ENCODE measurements around the gene ZFY. TPM values are rescaled to one million over a fixed set of nuclear protein-coding genes. Genes with fewer than 3 reads are reported as not detected.

Gene ZFY
- total and polyA plus RNA-seq, 2 of the 13 experiments (the other 11 are each of a cell fraction or from before 2014, with no cell fraction given), result 3.3 to 17.1 TPM

DNA sequence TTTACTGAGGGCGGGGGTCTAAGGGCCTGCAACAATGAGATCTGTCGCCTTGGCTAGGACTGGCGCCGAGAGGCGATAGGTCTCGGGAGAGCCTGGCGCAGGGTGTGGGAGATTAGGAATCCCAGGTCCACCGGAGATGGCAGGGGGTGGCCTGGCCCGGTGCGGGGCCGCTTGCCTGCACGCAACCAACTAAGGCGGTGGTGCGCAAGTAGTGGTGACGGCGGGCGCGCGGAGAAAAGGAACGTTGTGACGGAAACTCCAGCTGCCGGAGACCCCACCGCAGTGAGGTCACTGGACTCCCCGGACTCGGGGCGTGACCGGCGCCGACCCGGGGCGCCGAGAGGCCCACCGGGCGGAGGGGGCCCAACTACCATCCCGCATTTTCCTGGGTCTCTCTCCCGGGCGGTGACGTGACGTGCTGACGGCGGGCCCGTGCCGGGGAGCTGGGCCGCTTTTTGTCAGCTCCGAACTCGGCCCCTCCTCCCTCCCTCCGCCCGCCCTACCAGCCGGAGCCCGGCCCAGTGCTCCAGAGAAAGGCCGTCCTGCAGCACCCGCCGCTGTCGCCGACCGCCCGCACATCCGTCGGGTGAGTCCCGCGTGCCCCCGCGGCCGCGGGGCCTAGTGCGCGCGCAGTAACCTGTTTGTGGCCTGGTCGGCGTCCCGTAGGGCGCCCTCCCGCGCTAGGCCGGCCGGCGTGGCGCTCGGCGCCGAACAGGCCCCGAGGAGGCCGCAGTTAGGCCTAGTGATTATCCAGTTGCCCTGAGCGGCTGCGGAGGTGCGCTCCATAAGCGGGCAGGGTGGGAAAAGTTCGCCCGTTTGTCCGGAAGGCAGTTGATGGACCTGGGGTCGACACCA is at the start of gene ZFY (continued):
- TF ChIP-seq, protein P1, sequence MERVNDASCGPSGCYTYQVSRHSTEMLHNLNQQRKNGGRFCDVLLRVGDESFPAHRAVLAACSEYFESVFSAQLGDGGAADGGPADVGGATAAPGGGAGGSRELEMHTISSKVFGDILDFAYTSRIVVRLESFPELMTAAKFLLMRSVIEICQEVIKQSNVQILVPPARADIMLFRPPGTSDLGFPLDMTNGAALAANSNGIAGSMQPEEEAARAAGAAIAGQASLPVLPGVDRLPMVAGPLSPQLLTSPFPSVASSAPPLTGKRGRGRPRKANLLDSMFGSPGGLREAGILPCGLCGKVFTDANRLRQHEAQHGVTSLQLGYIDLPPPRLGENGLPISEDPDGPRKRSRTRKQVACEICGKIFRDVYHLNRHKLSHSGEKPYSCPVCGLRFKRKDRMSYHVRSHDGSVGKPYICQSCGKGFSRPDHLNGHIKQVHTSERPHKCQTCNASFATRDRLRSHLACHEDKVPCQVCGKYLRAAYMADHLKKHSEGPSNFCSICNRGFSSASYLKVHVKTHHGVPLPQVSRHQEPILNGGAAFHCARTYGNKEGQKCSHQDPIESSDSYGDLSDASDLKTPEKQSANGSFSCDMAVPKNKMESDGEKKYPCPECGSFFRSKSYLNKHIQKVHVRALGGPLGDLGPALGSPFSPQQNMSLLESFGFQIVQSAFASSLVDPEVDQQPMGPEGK (CRISPR knock-in tag; IDR thresholded peaks at IDR 0.05), result peak; percentile 8; the same call in 1 of the 2 replicates
- TF ChIP-seq ZNF30 (CRISPR knock-in tag; IDR thresholded peaks at IDR 0.05) (no peak), ZNF709 (CRISPR knock-in tag; IDR thresholded peaks at IDR 0.05) (no peak), RFX3 (CRISPR knock-in tag; IDR thresholded peaks at IDR 0.05) (no peak), ZFY (CRISPR knock-in tag; IDR thresholded peaks at IDR 0.05) (peak; percentile 98), ZSCAN30 (CRISPR knock-in tag; IDR thresholded peaks at IDR 0.05) (no peak), HNRNPLL (IDR thresholded peaks at IDR 0.05; ENCODE audit: low read depth, low read length, poor library complexity, severe bottlenecking) (peak; percentile 78), ZNF331 (CRISPR knock-in tag; IDR thresholded peaks at IDR 0.05) (no peak)
- TF ChIP-seq, protein P2, sequence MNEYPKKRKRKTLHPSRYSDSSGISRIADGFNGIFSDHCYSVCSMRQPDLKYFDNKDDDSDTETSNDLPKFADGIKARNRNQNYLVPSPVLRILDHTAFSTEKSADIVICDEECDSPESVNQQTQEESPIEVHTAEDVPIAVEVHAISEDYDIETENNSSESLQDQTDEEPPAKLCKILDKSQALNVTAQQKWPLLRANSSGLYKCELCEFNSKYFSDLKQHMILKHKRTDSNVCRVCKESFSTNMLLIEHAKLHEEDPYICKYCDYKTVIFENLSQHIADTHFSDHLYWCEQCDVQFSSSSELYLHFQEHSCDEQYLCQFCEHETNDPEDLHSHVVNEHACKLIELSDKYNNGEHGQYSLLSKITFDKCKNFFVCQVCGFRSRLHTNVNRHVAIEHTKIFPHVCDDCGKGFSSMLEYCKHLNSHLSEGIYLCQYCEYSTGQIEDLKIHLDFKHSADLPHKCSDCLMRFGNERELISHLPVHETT (CRISPR knock-in tag; conservative IDR thresholded peaks at IDR 0.05), result no peak
- TF ChIP-seq, protein P3, sequence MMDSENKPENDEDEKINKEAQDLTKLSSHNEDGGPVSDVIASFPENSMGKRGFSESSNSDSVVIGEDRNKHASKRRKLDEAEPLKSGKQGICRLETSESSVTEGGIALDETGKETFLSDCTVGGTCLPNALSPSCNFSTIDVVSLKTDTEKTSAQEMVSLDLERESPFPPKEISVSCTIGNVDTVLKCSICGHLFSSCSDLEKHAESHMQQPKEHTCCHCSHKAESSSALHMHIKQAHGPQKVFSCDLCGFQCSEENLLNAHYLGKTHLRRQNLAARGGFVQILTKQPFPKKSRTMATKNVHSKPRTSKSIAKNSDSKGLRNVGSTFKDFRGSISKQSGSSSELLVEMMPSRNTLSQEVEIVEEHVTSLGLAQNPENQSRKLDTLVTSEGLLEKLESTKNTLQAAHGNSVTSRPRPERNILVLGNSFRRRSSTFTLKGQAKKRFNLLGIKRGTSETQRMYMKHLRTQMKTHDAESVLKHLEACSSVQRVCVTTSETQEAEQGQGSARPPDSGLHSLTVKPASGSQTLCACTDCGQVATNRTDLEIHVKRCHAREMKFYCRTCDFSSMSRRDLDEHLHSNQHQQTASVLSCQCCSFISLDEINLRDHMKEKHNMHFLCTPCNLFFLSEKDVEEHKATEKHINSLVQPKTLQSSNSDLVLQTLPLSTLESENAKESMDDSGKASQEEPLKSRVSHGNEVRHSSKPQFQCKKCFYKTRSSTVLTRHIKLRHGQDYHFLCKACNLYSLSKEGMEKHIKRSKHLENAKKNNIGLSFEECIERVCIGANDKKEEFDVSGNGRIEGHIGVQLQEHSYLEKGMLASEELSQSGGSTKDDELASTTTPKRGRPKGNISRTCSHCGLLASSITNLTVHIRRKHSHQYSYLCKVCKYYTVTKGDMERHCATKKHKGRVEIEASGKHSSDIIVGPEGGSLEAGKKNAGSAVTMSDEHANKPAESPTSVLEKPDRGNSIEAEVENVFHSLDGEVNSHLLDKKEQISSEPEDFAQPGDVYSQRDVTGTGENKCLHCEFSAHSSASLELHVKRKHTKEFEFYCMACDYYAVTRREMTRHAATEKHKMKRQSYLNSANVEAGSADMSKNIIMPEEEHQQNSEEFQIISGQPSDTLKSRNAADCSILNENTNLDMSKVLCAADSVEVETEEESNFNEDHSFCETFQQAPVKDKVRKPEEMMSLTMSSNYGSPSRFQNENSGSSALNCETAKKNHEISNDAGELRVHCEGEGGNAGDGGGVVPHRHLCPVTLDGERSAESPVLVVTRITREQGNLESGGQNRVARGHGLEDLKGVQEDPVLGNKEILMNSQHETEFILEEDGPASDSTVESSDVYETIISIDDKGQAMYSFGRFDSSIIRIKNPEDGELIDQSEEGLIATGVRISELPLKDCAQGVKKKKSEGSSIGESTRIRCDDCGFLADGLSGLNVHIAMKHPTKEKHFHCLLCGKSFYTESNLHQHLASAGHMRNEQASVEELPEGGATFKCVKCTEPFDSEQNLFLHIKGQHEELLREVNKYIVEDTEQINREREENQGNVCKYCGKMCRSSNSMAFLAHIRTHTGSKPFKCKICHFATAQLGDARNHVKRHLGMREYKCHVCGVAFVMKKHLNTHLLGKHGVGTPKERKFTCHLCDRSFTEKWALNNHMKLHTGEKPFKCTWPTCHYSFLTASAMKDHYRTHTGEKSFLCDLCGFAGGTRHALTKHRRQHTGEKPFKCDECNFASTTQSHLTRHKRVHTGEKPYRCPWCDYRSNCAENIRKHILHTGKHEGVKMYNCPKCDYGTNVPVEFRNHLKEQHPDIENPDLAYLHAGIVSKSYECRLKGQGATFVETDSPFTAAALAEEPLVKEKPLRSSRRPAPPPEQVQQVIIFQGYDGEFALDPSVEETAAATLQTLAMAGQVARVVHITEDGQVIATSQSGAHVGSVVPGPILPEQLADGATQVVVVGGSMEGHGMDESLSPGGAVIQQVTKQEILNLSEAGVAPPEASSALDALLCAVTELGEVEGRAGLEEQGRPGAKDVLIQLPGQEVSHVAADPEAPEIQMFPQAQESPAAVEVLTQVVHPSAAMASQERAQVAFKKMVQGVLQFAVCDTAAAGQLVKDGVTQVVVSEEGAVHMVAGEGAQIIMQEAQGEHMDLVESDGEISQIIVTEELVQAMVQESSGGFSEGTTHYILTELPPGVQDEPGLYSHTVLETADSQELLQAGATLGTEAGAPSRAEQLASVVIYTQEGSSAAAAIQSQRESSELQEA (CRISPR knock-in tag; IDR thresholded peaks at IDR 0.05; ENCODE audit: not compliant biosample characterization), result peak; percentile 27
- TF ChIP-seq, protein P4, sequence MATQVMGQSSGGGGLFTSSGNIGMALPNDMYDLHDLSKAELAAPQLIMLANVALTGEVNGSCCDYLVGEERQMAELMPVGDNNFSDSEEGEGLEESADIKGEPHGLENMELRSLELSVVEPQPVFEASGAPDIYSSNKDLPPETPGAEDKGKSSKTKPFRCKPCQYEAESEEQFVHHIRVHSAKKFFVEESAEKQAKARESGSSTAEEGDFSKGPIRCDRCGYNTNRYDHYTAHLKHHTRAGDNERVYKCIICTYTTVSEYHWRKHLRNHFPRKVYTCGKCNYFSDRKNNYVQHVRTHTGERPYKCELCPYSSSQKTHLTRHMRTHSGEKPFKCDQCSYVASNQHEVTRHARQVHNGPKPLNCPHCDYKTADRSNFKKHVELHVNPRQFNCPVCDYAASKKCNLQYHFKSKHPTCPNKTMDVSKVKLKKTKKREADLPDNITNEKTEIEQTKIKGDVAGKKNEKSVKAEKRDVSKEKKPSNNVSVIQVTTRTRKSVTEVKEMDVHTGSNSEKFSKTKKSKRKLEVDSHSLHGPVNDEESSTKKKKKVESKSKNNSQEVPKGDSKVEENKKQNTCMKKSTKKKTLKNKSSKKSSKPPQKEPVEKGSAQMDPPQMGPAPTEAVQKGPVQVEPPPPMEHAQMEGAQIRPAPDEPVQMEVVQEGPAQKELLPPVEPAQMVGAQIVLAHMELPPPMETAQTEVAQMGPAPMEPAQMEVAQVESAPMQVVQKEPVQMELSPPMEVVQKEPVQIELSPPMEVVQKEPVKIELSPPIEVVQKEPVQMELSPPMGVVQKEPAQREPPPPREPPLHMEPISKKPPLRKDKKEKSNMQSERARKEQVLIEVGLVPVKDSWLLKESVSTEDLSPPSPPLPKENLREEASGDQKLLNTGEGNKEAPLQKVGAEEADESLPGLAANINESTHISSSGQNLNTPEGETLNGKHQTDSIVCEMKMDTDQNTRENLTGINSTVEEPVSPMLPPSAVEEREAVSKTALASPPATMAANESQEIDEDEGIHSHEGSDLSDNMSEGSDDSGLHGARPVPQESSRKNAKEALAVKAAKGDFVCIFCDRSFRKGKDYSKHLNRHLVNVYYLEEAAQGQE (IDR thresholded peaks at IDR 0.05; ENCODE audit: borderline replicate concordance in 1 of 2, low read depth in 1 of 2, low read length in 2 of 2), result no peak
- TF ChIP-seq, protein P5, sequence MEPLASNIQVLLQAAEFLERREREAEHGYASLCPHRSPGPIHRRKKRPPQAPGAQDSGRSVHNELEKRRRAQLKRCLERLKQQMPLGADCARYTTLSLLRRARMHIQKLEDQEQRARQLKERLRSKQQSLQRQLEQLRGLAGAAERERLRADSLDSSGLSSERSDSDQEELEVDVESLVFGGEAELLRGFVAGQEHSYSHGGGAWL (CRISPR knock-in tag; IDR thresholded peaks at IDR 0.05), result 0 out of 2 replicates have a peak, but pooled peaks have one; percentile 43

Measured in HepG2 (cell line).